Gastrocnemius medialis (tissue), 4 donors: ENCODE data around the gene C11orf21.

ENCODE experiments used
- CTCF ChIP-seq, 5 experiments: fragments of 450-650 bp in 3 of 5; fragments of 200-600 bp in 2 of 5; sonication (generic) in 2 of 5; IDR thresholded peaks in 4 of 5; conservative IDR thresholded peaks in 1 of 5; 1 replicate in 4 of 5; 2 replicates in 1 of 5; pipeline ENCODE4 v1.5.1; 2016 to 2019; ENCODE audit warnings: antibody characterized with exemption in 5 of 5, mild to moderate bottlenecking in 3 of 5, moderate library complexity in 3 of 5
- POLR2A ChIP-seq, 2 donors: fragments of 450-650 bp; IDR thresholded peaks; one replicate each; pipeline ENCODE4 v1.6.1; 2017; ENCODE audit warnings: antibody characterized with exemption in 2 of 2, mild to moderate bottlenecking in 2 of 2, moderate library complexity in 2 of 2

GRCh38 chr11:2290351-2290841 is 11.3 kb downstream of the C11orf21 start:
- no peak for TF ChIP-seq CTCF (IDR thresholded peaks at IDR 0.05 in 4 of 5, conservative IDR thresholded peaks at IDR 0.05 in 1 of 5)
- TF ChIP-seq POLR2A (IDR thresholded peaks at IDR 0.05) = no peak
